HEK293 (cell line): ENCODE measurements around the gene PUM1.

Experiments
- CTCF ChIA-PET: fragments of 350-600 bp; formaldehyde crosslinking; extraction: SDS; loops from one replicate; lab custom pipeline; 2021; ENCODE audit warnings: antibody characterized with exemption; lab: Yijun Ruan, JAX
- POLR2A ChIA-PET: fragments of 300-600 bp; formaldehyde crosslinking; extraction: SDS; loops from one replicate; lab custom pipeline; 2020; ENCODE audit warnings: antibody characterized with exemption, inconsistent platforms; lab: Yijun Ruan, JAX
- H3K27ac ChIP-seq: fragments of 200-500 bp; sonication (Bioruptor generic); 2 replicates; pipeline ENCODE4 v1.5.1; 2014; ENCODE audit warnings: low read depth, low read length, control low read depth, inconsistent platforms; ENCODE audit errors: extremely low read depth
- H3K36me3 ChIP-seq, 2 experiments: fragments of 200-500 bp in 1 of 2; sonication (Bioruptor generic) in 1 of 2; 1 replicate in 1 of 2; 2 replicates in 1 of 2; pipeline ENCODE4 v1.5.1; 2014 to 2017; ENCODE audit warnings: inconsistent platforms in 2 of 2, low read length in 2 of 2; ENCODE audit not compliant: control insufficient read depth in 2 of 2, insufficient read depth in 1 of 2
- H3K4me1 ChIP-seq: fragments of 200-500 bp; sonication (Bioruptor generic); 2 replicates; pipeline ENCODE4 v1.5.1; 2014; ENCODE audit warnings: mild to moderate bottlenecking, low read length, inconsistent platforms; ENCODE audit not compliant: control insufficient read depth, insufficient read depth
- H3K4me3 ChIP-seq: 2 replicates; pipeline ENCODE4 v1.5.1; 2011; ENCODE audit warnings: low read depth, mild to moderate bottlenecking, control low read depth, low read length, moderate library complexity
- H3K9me3 ChIP-seq: fragments of 200-500 bp; sonication (Bioruptor generic); 2 replicates; pipeline ENCODE4 v1.5.1; 2014; ENCODE audit warnings: low read depth, low read length, inconsistent platforms; ENCODE audit not compliant: control insufficient read depth, insufficient read depth
- KLF16 ChIP-seq: fragments of 450-650 bp; formaldehyde crosslinking; IDR thresholded peaks from 2 replicates; pipeline ENCODE4 v1.5.1; 2017; ENCODE audit warnings: missing biosample characterization, missing genetic modification characterization
- REPIN1 ChIP-seq: fragments of 450-650 bp; formaldehyde crosslinking; IDR thresholded peaks from 2 replicates; pipeline ENCODE4 v1.5.1; 2017; ENCODE audit warnings: missing biosample characterization, missing genetic modification characterization, low read depth
- TSHZ1 ChIP-seq: fragments of 450-650 bp; formaldehyde crosslinking; IDR thresholded peaks from 2 replicates; pipeline ENCODE4 v1.5.1; 2016; ENCODE audit warnings: missing biosample characterization, missing genetic modification characterization, borderline replicate concordance
- ZBTB17 ChIP-seq: fragments of 450-650 bp; formaldehyde crosslinking; IDR thresholded peaks from 2 replicates; pipeline ENCODE4 v1.5.1; 2016; ENCODE audit warnings: missing biosample characterization, missing genetic modification characterization
- ZFP37 ChIP-seq: fragments of 450-650 bp; formaldehyde crosslinking; IDR thresholded peaks from 2 replicates; pipeline ENCODE4 v1.5.1; 2016; ENCODE audit warnings: missing biosample characterization, missing genetic modification characterization
- ZFP69B ChIP-seq: fragments of 450-650 bp; formaldehyde crosslinking; IDR thresholded peaks from 2 replicates; pipeline ENCODE4 v1.5.1; 2016; ENCODE audit warnings: missing biosample characterization, missing genetic modification characterization
- ZNF169 ChIP-seq: fragments of 450-650 bp; formaldehyde crosslinking; IDR thresholded peaks from 2 replicates; pipeline ENCODE4 v1.5.1; 2016; ENCODE audit warnings: missing biosample characterization, missing genetic modification characterization
- ZNF202 ChIP-seq: fragments of 450-650 bp; formaldehyde crosslinking; IDR thresholded peaks from 2 replicates; pipeline ENCODE4 v1.5.1; 2016; ENCODE audit warnings: missing biosample characterization, missing genetic modification characterization, borderline replicate concordance
- ZNF302 ChIP-seq: fragments of 450-650 bp; formaldehyde crosslinking; IDR thresholded peaks from 2 replicates; pipeline ENCODE4 v1.5.1; 2016; ENCODE audit warnings: missing biosample characterization, missing genetic modification characterization, low read depth
- ZNF341 ChIP-seq: fragments of 450-650 bp; formaldehyde crosslinking; IDR thresholded peaks from 2 replicates; pipeline ENCODE4; 2016; ENCODE audit warnings: low read depth, missing biosample characterization, missing genetic modification characterization
- ZNF362 ChIP-seq: fragments of 450-650 bp; formaldehyde crosslinking; IDR thresholded peaks from 2 replicates; pipeline ENCODE4 v1.5.1; 2016; ENCODE audit warnings: missing biosample characterization, missing genetic modification characterization
- ZNF398 ChIP-seq: fragments of 450-650 bp; formaldehyde crosslinking; IDR thresholded peaks from 2 replicates; pipeline ENCODE4 v1.5.1; 2017; ENCODE audit warnings: missing biosample characterization, missing genetic modification characterization
- ZNF48 ChIP-seq: fragments of 450-650 bp; formaldehyde crosslinking; IDR thresholded peaks from 2 replicates; pipeline ENCODE4 v1.5.1; 2016; ENCODE audit warnings: missing biosample characterization, missing genetic modification characterization
- ZNF488 ChIP-seq: fragments of 450-650 bp; formaldehyde crosslinking; IDR thresholded peaks from 2 replicates; pipeline ENCODE4 v1.5.1; 2016; ENCODE audit warnings: missing biosample characterization, missing genetic modification characterization
- ZNF530 ChIP-seq: fragments of 450-650 bp; formaldehyde crosslinking; IDR thresholded peaks from 2 replicates; pipeline ENCODE4 v1.5.1; 2016; ENCODE audit warnings: low read depth, missing biosample characterization, missing genetic modification characterization
- ZNF610 ChIP-seq: fragments of 450-650 bp; formaldehyde crosslinking; IDR thresholded peaks from 2 replicates; pipeline ENCODE4 v1.5.1; 2016; ENCODE audit warnings: missing biosample characterization, missing genetic modification characterization, borderline replicate concordance
- ZNF639 ChIP-seq: fragments of 450-650 bp; formaldehyde crosslinking; IDR thresholded peaks from 2 replicates; pipeline ENCODE4 v1.5.1; 2016; ENCODE audit warnings: missing biosample characterization, missing genetic modification characterization
- ZNF660 ChIP-seq: fragments of 450-650 bp; IDR thresholded peaks from 2 replicates; pipeline ENCODE4 v1.5.1; 2018; ENCODE audit warnings: missing biosample characterization, mild to moderate bottlenecking, missing genetic modification characterization
- ZNF792 ChIP-seq: fragments of 450-650 bp; formaldehyde crosslinking; IDR thresholded peaks from 2 replicates; pipeline ENCODE4 v1.5.1; 2016; ENCODE audit warnings: missing biosample characterization, missing genetic modification characterization

Gene PUM1

GRCh38 chr1:31004231-31004621 lies 61.3 kb downstream of the PUM1 start:
- Histone ChIP-seq H3K9me3 (no peaks in the 10 kb centered on the region), H3K27ac (no peak overlapping the region), H3K4me3 (no peak overlapping the region), H3K4me1 (peaks cover 8% of the 10 kb centered on the region; the same call in 1 of the 2 replicates), H3K36me3 (peaks cover 3 to 71% of the 10 kb centered on the region in 2 experiments; a peak in 2 of 3 replicates)
- CTCF ChIA-PET, result interaction anchor here (0.6 kb wide), 1 partner anchor 615 kb away, joined by 3 read pairs; no protein-coding TSS in a partner anchor
- no peak for TF ChIP-seq ZNF530 (tag by site-specific recombination)
- TF ChIP-seq ZNF302 (tag by site-specific recombination), result no peak
- TF ChIP-seq REPIN1, result no peak
- TF ChIP-seq ZNF202, result no peak
- no peak for TF ChIP-seq ZNF639 (tag by site-specific recombination)
- TF ChIP-seq ZNF169 (tag by site-specific recombination), result no peak
- no peak for TF ChIP-seq ZNF398 (tag by site-specific recombination)
- TF ChIP-seq ZFP37 (tag by site-specific recombination), result no peak
- no peak for TF ChIP-seq ZFP69B
- no peak for TF ChIP-seq ZNF610 (tag by site-specific recombination)
- no peak for TF ChIP-seq ZNF362 (tag by site-specific recombination)
- no peak for TF ChIP-seq ZNF488 (tag by site-specific recombination)
- TF ChIP-seq ZNF792 (tag by site-specific recombination), result no peak
- TF ChIP-seq ZBTB17 (tag by site-specific recombination), result no peak
- TF ChIP-seq KLF16 (tag by site-specific recombination), result no peak
- TF ChIP-seq ZNF660, result no peak
- no peak for TF ChIP-seq TSHZ1 (tag by site-specific recombination)
- TF ChIP-seq ZNF48, result no peak
- no peak for TF ChIP-seq ZNF341 (tag by site-specific recombination)
- POLR2A ChIA-PET, result no interaction called here
